Measurements from ENCODE around the gene PLCL1. TPM values are rescaled to one million over a fixed set of nuclear protein-coding genes. Genes with fewer than 3 reads are reported as not detected.

Gene PLCL1
- total and polyA plus RNA-seq, 10 of the 15 experiments (the other 5 are each of a cell fraction or from before 2014, with no cell fraction given), result 0.03 to 1.5 (median 0.22) TPM

DNA sequence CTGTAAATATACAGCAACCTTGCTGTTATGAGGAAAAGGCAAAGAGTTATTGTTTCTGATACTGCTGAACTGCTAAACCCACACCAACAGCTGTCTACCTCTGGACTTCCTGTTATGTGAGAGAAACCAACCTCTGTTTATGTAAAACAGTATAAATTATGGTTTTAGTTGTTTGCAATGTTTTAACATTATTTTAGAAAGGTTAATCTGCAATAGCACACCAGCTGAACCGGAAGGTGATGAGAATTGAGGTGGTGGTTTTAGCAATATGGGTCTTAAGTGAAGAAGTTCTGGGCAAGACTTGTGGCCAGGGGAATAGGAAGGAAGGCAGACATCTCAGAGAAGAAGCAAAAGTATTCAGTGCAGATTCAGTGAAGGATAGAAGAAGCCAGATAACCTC is 237.8 kb downstream of the PLCL1 start (continued):
- TF ChIP-seq REST (IDR thresholded peaks at IDR 0.05; ENCODE audit: low read depth, low read length), result no peak

- no peaks in the 10 kb centered on the region for H3K9me3 ChIP-seq (replicated peaks; ENCODE audit: control insufficient read depth, insufficient read depth, low read length)
- intact Hi-C loops (cut with micrococcal nuclease; ENCODE audit: unreplicated experiment) (loop anchor here (5.0 kb wide), 1 partner anchor 37 kb away; no protein-coding TSS in a partner anchor), in situ Hi-C loops (cut with MboI) (no loop called here)
- FAIRE-seq (no peak), ATAC-seq (peak; percentile 67), DNase-seq (ENCODE audit: low read depth, low spot score) (no peak)
- H3K36me3 ChIP-seq (ENCODE audit: control insufficient read depth in 2 of 2, insufficient read depth in 2 of 2, low read length in 1 of 2), result no peaks in the 10 kb centered on the region
- H3K4me2 ChIP-seq (ENCODE audit: control insufficient read depth, insufficient read depth), result no peak overlapping the region
- ChIA-PET POLR2A (no interaction called here), SMC1A (ENCODE audit: uncharacterized antibody, unreplicated experiment) (interaction anchor here (0.7 to 9.4 kb wide), 11 partner anchors 8 to 236 kb away, joined by 3 to 110 read pairs (median 4); no protein-coding TSS in a partner anchor), RAD21 (ENCODE audit: unreplicated experiment) (interaction anchor here (0.7 to 1.3 kb wide), 10 partner anchors 8 to 155 kb away, joined by 3 to 4 read pairs (median 3); no protein-coding TSS in a partner anchor), CTCF (interaction anchor here (0.5 to 2.9 kb wide), 4 partner anchors 8 to 243 kb away, joined by 3 to 15 read pairs (median 4); no protein-coding TSS in a partner anchor)
- no peak overlapping the region for H3K9ac ChIP-seq (ENCODE audit: control insufficient read depth, insufficient read depth, low read length)
- BruUV-seq (replicated peaks), result no TSS peak
- 98% methylated on average over 2 of the region's 2 CpGs for WGBS (ENCODE audit: insufficient coverage, insufficient replicate concordance, low lambda C conversion rate, missing lambda C conversion rate)
- H3K4me3 ChIP-seq, result no peak overlapping the region
- H3K4me1 ChIP-seq (ENCODE audit: control insufficient read depth, insufficient read depth, low read length), result no peaks in the 10 kb centered on the region
- no peak overlapping the region for H3K27ac ChIP-seq (ENCODE audit: control insufficient read depth, insufficient read depth)
- peak; percentile 20 for TF ChIP-seq BCL3 (IDR thresholded peaks at IDR 0.05; ENCODE audit: borderline replicate concordance, insufficient read depth, low read depth, low read length, poor library complexity, severe bottlenecking)
- 0 out of 4 replicates have a peak, but pooled peaks of 1 of the 2 experiments have one; percentile 14 for TF ChIP-seq IKZF2 (IDR thresholded peaks at IDR 0.05)
- TF ChIP-seq RUNX3 (IDR thresholded peaks at IDR 0.05; ENCODE audit: low read length), result peak; percentile 66; the same call in 1 of the 2 replicates
- TF ChIP-seq GATAD2B (conservative IDR thresholded peaks at IDR 0.05; ENCODE audit: low read depth), result no peak
- TF ChIP-seq JUNB (IDR thresholded peaks at IDR 0.05), result peak; percentile 41; the same call in 1 of the 2 replicates
- TF ChIP-seq TAF1 (IDR thresholded peaks at IDR 0.05; ENCODE audit: borderline replicate concordance, low read depth, low read length), result no peak
- TF ChIP-seq NFXL1 (IDR thresholded peaks at IDR 0.05; ENCODE audit: borderline replicate concordance), result no peak
- TF ChIP-seq, protein P1, sequence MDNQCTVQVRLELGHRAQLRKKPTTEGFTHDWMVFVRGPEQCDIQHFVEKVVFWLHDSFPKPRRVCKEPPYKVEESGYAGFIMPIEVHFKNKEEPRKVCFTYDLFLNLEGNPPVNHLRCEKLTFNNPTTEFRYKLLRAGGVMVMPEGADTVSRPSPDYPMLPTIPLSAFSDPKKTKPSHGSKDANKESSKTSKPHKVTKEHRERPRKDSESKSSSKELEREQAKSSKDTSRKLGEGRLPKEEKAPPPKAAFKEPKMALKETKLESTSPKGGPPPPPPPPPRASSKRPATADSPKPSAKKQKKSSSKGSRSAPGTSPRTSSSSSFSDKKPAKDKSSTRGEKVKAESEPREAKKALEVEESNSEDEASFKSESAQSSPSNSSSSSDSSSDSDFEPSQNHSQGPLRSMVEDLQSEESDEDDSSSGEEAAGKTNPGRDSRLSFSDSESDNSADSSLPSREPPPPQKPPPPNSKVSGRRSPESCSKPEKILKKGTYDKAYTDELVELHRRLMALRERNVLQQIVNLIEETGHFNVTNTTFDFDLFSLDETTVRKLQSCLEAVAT (IDR thresholded peaks at IDR 0.05), result 0 out of 2 replicates have a peak, but pooled peaks have one; percentile 38
- peak; percentile 24; the same call in 1 of the 2 replicates for TF ChIP-seq NFIC (IDR thresholded peaks at IDR 0.05; ENCODE audit: low read depth, low read length)
- no peak for TF ChIP-seq SP1 (IDR thresholded peaks at IDR 0.05; ENCODE audit: low read depth, low read length)
- no peak for TF ChIP-seq POU2F2 (IDR thresholded peaks at IDR 0.05; ENCODE audit: borderline replicate concordance, low read depth, low read length)
- peak; percentile 48; the same call in 1 of the 2 replicates for TF ChIP-seq ATF2 (IDR thresholded peaks at IDR 0.05; ENCODE audit: low read length)
- H3K27me3 ChIP-seq (replicated peaks in 1 of 2; ENCODE audit: control insufficient read depth in 2 of 2, insufficient read depth in 2 of 2, low read length in 1 of 2), result no peaks in the 10 kb centered on the region
- H4K20me1 ChIP-seq (ENCODE audit: control insufficient read depth, insufficient read depth), result no peaks in the 10 kb centered on the region
- no peaks in the 10 kb centered on the region for H3K79me2 ChIP-seq (ENCODE audit: control insufficient read depth, insufficient read depth, low read length)
- no peak overlapping the region for H2AFZ ChIP-seq (ENCODE audit: control insufficient read depth, low read depth, low read length)
These were observed 240.4 kb downstream of the PLCL1 start for GRCh38 chr2:198044777-198045176.
